Measurements from ENCODE around the gene TUBA3D.
"Not testable (repeated sequence)": the region's sequence is repeated elsewhere in the genome, so short reads cannot be mapped to it uniquely, and the experiment has no call there.

DNA sequence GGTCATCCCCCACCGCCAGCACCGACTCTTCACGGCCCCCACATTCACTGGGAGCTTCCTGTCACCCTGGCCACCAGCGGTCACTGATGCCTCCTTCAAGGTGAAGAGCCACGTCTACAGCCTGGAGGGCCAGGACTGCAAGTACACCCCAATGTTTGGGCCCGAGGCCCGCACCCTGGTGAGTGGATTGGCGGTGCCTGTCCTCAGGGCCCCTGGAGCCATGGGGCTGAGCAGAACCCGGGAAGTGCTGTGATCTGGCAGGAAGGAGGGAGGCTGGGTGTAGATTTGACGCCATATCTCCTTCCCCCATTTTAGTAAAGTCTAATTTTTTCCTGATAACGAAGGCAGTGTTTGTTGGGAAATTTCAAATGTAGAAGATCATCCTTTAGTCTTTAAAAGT is 42.6 kb downstream of the TUBA3D start:
- TF ChIP-seq RNF2 (IDR thresholded peaks at IDR 0.05; ENCODE audit: borderline replicate concordance, low read depth) = not testable (repeated sequence)
- TF ChIP-seq, protein P1, sequence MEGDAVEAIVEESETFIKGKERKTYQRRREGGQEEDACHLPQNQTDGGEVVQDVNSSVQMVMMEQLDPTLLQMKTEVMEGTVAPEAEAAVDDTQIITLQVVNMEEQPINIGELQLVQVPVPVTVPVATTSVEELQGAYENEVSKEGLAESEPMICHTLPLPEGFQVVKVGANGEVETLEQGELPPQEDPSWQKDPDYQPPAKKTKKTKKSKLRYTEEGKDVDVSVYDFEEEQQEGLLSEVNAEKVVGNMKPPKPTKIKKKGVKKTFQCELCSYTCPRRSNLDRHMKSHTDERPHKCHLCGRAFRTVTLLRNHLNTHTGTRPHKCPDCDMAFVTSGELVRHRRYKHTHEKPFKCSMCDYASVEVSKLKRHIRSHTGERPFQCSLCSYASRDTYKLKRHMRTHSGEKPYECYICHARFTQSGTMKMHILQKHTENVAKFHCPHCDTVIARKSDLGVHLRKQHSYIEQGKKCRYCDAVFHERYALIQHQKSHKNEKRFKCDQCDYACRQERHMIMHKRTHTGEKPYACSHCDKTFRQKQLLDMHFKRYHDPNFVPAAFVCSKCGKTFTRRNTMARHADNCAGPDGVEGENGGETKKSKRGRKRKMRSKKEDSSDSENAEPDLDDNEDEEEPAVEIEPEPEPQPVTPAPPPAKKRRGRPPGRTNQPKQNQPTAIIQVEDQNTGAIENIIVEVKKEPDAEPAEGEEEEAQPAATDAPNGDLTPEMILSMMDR (IDR thresholded peaks at IDR 0.05) = not testable (repeated sequence)

Data from A549 (cell line).